HPDE6-E6E7 (cell line): Measurements from ENCODE around the gene NCSTN.

ENCODE experiments used
- DNase-seq: peaks from one replicate; pipeline ENCODE4 v3.0.0; 2011; ENCODE audit warnings: missing footprints; ENCODE audit errors: extremely low spot score

NCSTN gene

DNA sequence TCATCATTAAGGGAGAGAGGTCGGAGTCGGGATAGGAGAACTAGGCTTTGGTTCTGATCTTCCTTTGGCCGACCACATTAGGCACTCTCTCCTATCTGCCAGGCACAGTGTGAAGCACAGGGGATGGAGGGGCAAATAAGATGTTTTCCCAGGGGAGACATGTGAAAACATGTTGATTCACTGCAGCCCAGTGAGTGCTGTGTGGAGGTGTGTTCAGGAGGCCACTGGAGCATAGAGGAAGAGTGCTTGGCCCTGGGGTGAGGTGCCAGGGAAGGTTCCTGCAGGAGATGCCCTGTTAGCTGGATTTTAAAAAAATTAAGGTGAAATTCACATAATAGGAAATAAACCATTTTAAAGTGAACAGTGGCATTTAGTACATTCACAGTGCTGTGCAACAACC lies 60.9 kb downstream of the NCSTN start:
- DNase-seq, result no peak

DNA sequence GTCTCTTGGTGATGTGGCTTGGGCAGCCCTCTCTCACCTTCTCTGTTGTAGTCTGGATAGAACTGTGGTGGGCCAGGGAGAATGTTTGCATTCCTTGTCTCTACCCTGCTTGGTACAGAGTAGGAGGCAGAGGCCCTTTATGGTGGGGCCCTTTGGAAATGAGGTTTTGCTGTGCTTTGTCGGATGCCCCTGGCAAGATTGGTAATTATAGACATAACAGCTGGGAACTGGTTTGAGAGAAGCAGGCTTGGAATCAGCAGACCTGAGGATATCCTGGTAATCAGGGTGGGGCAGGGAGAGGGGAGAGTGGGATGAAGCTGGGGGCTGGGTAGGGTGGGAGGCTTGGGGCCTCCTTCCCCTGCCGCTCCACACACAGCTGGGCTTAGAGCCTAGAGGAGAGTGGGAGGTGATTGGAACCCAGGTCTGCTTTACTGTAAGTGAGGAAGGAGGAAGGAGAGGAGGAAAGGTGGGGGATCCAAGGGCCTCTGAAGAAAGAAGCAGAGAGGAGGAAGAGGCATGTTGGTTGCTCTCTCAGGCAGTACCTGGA lies 62.2 kb downstream of the NCSTN start:
- DNase-seq, result no peak

GRCh38 chr1:160406131-160406968 lies 63.2 kb downstream of the NCSTN start:
- no peak for DNase-seq

- peak; percentile 91 for DNase-seq
Measured at GRCh38 chr1:160407839-160408801, 64.9 kb downstream of the NCSTN start.
